Esophagus squamous epithelium (tissue), 4 donors: ENCODE results near the gene KCNN3.

Experiments used
- CTCF ChIP-seq, 6 experiments: fragments of 450-650 bp in 4 of 6; fragments of 200-600 bp in 2 of 6; sonication (generic) in 2 of 6; IDR thresholded peaks; one replicate each; pipeline ENCODE4 v1.5.1; 2016 to 2019; ENCODE audit warnings: antibody characterized with exemption in 6 of 6, mild to moderate bottlenecking in 4 of 6, moderate library complexity in 4 of 6
- POLR2A ChIP-seq, 4 donors: fragments of 450-650 bp; IDR thresholded peaks; one replicate each; pipeline ENCODE4 v1.6.1; 2017; ENCODE audit warnings: antibody characterized with exemption in 4 of 4, mild to moderate bottlenecking in 4 of 4, moderate library complexity in 3 of 4

GRCh38 chr1:154744352-154745035 lies 125.6 kb downstream of the KCNN3 start:
- no peak for TF ChIP-seq CTCF (IDR thresholded peaks at IDR 0.05)
- TF ChIP-seq POLR2A (IDR thresholded peaks at IDR 0.05): no peak
